Smooth muscle cell (in vitro differentiated cells): Measurements from ENCODE around the gene GFRA4. TPM values are rescaled to one million over a fixed set of nuclear protein-coding genes. Genes with fewer than 3 reads are reported as not detected.

Source experiments
- DNase-seq: peaks from one replicate; lab custom pipeline; 2025; ENCODE audit not compliant: unreplicated experiment; lab: John Stamatoyannopoulos, UW
- H2AFZ ChIP-seq: fragments of 200-600 bp; sonication (generic); 2 replicates; pipeline ENCODE4 v1.6.0; 2016; ENCODE audit warnings: antibody characterized with exemption, low read depth, mild to moderate bottlenecking
- H3F3A ChIP-seq: fragments of 200-600 bp; sonication (generic); 2 replicates; pipeline ENCODE4 v1.6.0; 2017; ENCODE audit warnings: antibody characterized with exemption, low read depth
- H3K27ac ChIP-seq: fragments of 200-600 bp; sonication (generic); 2 replicates; pipeline ENCODE4 v1.5.1; 2016; ENCODE audit warnings: low read depth, mild to moderate bottlenecking
- H3K27me3 ChIP-seq: fragments of 200-600 bp; sonication (generic); 2 replicates; pipeline ENCODE4 v1.6.1; 2016; ENCODE audit warnings: low read depth, mild to moderate bottlenecking
- H3K36me3 ChIP-seq: fragments of 200-600 bp; sonication (generic); 2 replicates; pipeline ENCODE4 v1.5.1; 2016; ENCODE audit warnings: low read depth
- H3K4me1 ChIP-seq: fragments of 200-600 bp; sonication (generic); 2 replicates; pipeline ENCODE4 v1.5.1; 2016; ENCODE audit warnings: low read depth
- H3K4me2 ChIP-seq: fragments of 200-600 bp; sonication (generic); 2 replicates; pipeline ENCODE4 v1.6.0; 2016; ENCODE audit warnings: mild to moderate bottlenecking
- H3K4me3 ChIP-seq: fragments of 200-600 bp; sonication (generic); 2 replicates; pipeline ENCODE4 v1.5.1; 2016; ENCODE audit warnings: mild to moderate bottlenecking
- H3K79me2 ChIP-seq: fragments of 200-600 bp; sonication (generic); 2 replicates; pipeline ENCODE4 v1.6.0; 2016; ENCODE audit warnings: low read depth, mild to moderate bottlenecking
- H3K9ac ChIP-seq: fragments of 200-600 bp; sonication (generic); 2 replicates; pipeline ENCODE4 v1.6.0; 2016; ENCODE audit warnings: low read depth
- H3K9me3 ChIP-seq: fragments of 200-600 bp; sonication (generic); replicated peaks from 2 replicates; pipeline ENCODE4 v1.5.1; 2016; ENCODE audit warnings: low read depth
- H4K20me1 ChIP-seq: fragments of 200-600 bp; sonication (generic); 2 replicates; pipeline ENCODE4 v1.6.0; 2016; ENCODE audit warnings: low read depth
- WGBS: methylation state at CpG from one replicate; pipeline ENCODE4 v1.1.7; 2016; ENCODE audit warnings: low lambda C conversion rate; 5-methylcytosine and 5-hydroxymethylcytosine counted together
- polyA plus RNA-seq: library from polyadenylated mRNA; unstranded; fragments of >200 nt; fragmentation: Nextera tagmentation; extraction: Ambion mirVana; gene quantifications from 2 replicates; pipeline ENCODE4 v1.2.1, GENCODE V29; 2016
- total RNA-seq: library from RNA; depleted of rRNA; stranded (reverse); fragments of >200 nt; gene quantifications from 2 replicates; pipeline ENCODE4 v1.2.3, GENCODE V29; 2014
- TF ChIP-seq, protein P1 (sequence below): fragments of 200-600 bp; sonication (generic); IDR thresholded peaks from 2 replicates; pipeline ENCODE4 v1.5.1; 2017; ENCODE audit warnings: borderline replicate concordance, mild to moderate bottlenecking, antibody characterized with exemption; ENCODE audit not compliant: insufficient read depth, poor library complexity, severe bottlenecking

The GFRA4 gene
- total and polyA plus RNA-seq, 2 experiments from 2014 or later: not detected

DNA sequence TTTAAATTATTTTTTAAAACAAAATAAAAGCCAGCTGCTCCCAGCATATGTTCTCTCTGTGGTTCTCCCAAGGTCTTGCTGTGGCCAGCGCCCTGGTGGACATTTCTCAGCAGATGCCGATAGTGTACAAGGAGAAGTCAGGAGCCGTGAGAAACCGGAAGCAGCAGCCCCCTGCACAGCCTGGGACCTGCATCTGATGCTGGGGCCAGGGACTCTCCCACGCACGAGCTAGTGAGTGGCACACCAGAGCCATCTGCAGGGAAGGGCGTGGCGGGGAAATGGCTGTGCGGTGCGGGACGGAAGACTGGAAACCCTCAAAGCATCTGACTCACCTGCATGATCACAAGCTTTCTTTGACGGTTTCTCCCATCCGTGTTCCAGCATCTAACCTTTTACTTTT lies 16.5 kb downstream of the GFRA4 start:
- H3F3A ChIP-seq: no peaks in the 10 kb centered on the region
- no peaks in the 10 kb centered on the region for H4K20me1 ChIP-seq
- H3K36me3 ChIP-seq: no peaks in the 10 kb centered on the region
- no peak overlapping the region for H3K4me2 ChIP-seq
- H3K4me1 ChIP-seq: no peaks in the 10 kb centered on the region
- H3K9ac ChIP-seq: no peak overlapping the region
- no peaks in the 10 kb centered on the region for H3K27me3 ChIP-seq
- TF ChIP-seq, protein P1, sequence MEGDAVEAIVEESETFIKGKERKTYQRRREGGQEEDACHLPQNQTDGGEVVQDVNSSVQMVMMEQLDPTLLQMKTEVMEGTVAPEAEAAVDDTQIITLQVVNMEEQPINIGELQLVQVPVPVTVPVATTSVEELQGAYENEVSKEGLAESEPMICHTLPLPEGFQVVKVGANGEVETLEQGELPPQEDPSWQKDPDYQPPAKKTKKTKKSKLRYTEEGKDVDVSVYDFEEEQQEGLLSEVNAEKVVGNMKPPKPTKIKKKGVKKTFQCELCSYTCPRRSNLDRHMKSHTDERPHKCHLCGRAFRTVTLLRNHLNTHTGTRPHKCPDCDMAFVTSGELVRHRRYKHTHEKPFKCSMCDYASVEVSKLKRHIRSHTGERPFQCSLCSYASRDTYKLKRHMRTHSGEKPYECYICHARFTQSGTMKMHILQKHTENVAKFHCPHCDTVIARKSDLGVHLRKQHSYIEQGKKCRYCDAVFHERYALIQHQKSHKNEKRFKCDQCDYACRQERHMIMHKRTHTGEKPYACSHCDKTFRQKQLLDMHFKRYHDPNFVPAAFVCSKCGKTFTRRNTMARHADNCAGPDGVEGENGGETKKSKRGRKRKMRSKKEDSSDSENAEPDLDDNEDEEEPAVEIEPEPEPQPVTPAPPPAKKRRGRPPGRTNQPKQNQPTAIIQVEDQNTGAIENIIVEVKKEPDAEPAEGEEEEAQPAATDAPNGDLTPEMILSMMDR: no peak
- no peak overlapping the region for H2AFZ ChIP-seq
- 88% methylated on average over 13 of the region's 13 CpGs for WGBS
- no peak for DNase-seq
- no peaks in the 10 kb centered on the region for H3K79me2 ChIP-seq
- no peak overlapping the region for H3K27ac ChIP-seq
- H3K9me3 ChIP-seq: no peaks in the 10 kb centered on the region
- no peak overlapping the region for H3K4me3 ChIP-seq

DNA sequence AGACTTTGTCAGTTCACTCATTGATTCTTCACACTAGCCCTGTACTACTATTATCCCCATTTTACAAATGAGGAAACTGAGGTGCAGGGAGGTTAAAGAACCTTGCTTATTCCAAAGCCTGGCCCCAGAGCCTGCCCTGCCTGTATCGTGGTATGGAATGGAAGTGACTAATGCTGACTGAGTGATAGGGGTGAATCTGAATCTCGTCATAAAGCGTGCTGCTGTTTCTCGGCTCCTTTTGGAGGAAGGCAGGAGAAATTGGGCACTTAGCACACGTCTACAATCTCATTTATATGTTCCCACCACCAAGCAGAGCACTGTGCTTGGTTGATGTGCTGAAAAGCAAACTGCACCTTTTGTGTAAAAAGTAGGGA lies 17.1 kb downstream of the GFRA4 start:
- TF ChIP-seq, protein P1: no peak
- H4K20me1 ChIP-seq: no peaks in the 10 kb centered on the region
- no peaks in the 10 kb centered on the region for H3K9me3 ChIP-seq
- H2AFZ ChIP-seq: no peak overlapping the region
- no peaks in the 10 kb centered on the region for H3K79me2 ChIP-seq
- no peak overlapping the region for H3K27ac ChIP-seq
- no peak overlapping the region for H3K4me2 ChIP-seq
- no peaks in the 10 kb centered on the region for H3K4me1 ChIP-seq
- no peaks in the 10 kb centered on the region for H3F3A ChIP-seq
- no peak overlapping the region for H3K9ac ChIP-seq
- no peaks in the 10 kb centered on the region for H3K36me3 ChIP-seq
- H3K4me3 ChIP-seq: no peak overlapping the region
- H3K27me3 ChIP-seq: no peaks in the 10 kb centered on the region
- 64% methylated on average over 5 of the region's 5 CpGs for WGBS
- no peak for DNase-seq

DNA sequence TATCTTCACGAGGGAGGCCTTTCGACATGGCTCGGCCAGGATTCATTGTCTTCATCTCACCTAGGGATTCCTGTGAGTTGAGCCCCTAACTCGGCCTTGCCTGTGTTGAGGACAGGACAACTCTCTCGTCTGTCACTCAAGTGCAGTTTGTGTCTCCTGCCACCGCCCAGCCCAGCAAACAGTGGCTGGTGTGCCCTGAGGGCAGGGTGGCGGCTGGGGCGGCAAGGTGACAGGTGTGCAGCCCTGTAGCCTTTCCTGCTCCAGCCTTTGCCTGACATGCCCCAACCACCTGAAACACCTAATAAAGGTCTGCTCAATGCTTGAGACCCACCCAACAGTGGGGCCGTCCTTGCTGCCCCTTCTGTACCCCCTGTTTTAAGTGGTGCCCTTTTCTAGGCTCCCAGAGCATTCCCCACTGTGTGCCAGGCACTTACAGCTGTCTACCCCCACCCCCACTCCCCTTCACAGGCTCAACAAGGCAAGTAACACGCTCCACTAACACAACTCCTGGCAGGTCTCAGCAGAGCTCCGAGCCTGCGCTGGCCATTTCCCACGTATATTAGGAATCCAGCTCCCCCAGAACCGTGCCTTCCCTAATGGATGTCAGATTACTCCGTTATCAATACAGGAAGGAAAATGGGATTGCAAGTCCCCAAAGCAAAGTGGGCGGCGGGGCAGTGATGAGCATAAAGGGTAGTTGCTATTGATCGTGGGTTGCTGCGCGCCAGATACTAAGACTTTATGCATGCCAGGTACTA lies 17.7 kb downstream of the GFRA4 start:
- no peaks in the 10 kb centered on the region for H3K4me1 ChIP-seq

More for the DNA sequence above, 17.7 kb downstream of the GFRA4 start:
- peaks cover 1% of the 10 kb centered on the region for H3K9me3 ChIP-seq
- H4K20me1 ChIP-seq: no peaks in the 10 kb centered on the region
- DNase-seq: no peak
- no peak overlapping the region for H3K4me3 ChIP-seq
- no peak overlapping the region for H3K4me2 ChIP-seq
- no peak overlapping the region for H3K9ac ChIP-seq
- H3K27ac ChIP-seq: no peak overlapping the region
- no peak overlapping the region for H2AFZ ChIP-seq
- WGBS: 93% methylated on average over 20 of the region's 20 CpGs
- no peaks in the 10 kb centered on the region for H3K79me2 ChIP-seq
- H3K36me3 ChIP-seq: no peaks in the 10 kb centered on the region
- no peaks in the 10 kb centered on the region for H3F3A ChIP-seq
- TF ChIP-seq, protein P1: no peak
- H3K27me3 ChIP-seq: no peaks in the 10 kb centered on the region
